ENCODE measurements around the gene FBLN7.
A peak's percentile ranks its signal among the peaks of the same experiment; 100 is the strongest.
"Not testable (repeated sequence)": the region's sequence is repeated elsewhere in the genome, so short reads cannot be mapped to it uniquely, and the experiment has no call there.

Gene FBLN7

GRCh38 chr2:112138159-112139032, at the start of gene FBLN7:
Gene FBLN7, plus strand, starts transcription at chr2:112138385. Its CDS starts 271 bp downstream, at chr2:112138656.
- no peak for DNase-seq (ENCODE audit: low spot score)

DNA sequence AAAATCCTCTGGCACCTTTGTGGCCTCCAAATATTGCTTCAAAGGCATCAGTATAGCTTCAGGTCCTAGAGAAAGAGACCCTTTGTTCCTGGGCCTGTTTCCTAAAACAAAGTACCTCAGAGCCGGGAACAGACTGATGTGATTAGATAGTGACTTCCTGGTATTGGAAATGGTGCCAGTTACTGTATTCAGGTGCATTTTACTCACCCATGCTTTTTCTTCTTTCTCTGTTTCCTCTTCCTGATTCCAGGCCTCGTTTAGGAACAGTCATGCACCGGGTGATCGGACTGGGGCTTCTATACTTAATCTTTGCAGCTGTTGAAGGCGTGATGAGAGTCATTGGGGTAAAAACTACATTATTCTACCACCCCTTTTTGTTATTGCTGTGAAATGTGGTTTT, 48.8 kb upstream of the FBLN7 start:
- DNase-seq (ENCODE audit: low spot score) = no peak

- no peak for DNase-seq (ENCODE audit: low spot score)
Observed at GRCh38 chr2:112092286-112093041, 45.7 kb upstream of the FBLN7 start.

GRCh38 chr2:112093216-112093615, 45.0 kb upstream of the FBLN7 start:
- no peak for DNase-seq (ENCODE audit: low spot score)

GRCh38 chr2:112095681-112096080, 42.5 kb upstream of the FBLN7 start:
- no peak for DNase-seq (ENCODE audit: low spot score)

- no peak for DNase-seq (ENCODE audit: low spot score)
Observed at GRCh38 chr2:112096098-112096497, 42.1 kb upstream of the FBLN7 start.

DNA sequence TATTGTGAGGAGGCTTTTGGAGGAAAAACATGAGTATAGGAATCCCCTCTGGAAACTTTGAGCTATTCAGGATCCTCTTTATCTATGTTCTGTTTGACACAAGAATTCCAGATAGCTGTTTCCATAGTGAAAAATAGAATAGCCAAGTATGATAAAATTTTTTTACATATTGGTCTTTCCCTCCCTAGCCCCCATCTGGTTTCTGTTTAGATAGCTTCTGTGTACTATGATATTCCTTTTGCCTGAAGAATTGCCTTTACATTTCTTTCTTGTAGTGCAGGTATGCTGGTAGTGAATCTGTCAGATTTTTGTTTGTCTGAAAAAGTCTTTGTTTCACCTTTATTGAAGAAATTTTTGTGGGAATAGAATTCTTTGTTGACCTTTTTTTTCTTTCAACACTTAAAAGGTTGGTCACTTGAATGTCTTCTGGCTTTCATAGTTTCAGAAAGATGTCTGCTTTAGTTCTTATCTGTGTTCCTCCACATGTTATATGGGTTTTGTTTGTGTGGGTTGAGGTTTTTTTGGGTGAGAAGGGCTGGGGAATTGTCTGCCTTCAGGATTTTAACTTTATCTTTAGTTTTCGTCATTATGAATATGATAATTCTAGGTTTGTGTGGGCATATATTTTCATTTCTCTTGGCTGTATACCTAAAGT, 29.9 kb upstream of the FBLN7 start:
- no peak for DNase-seq (ENCODE audit: low spot score)

- DNase-seq (ENCODE audit: low spot score) = no peak
Observed at GRCh38 chr2:112109278-112109677, 28.9 kb upstream of the FBLN7 start.

- DNase-seq (ENCODE audit: low spot score) = no peak
Observed at GRCh38 chr2:112110966-112111365, 27.2 kb upstream of the FBLN7 start.

GRCh38 chr2:112113354-112113753, 24.8 kb upstream of the FBLN7 start:
- DNase-seq (ENCODE audit: low spot score) = not testable (repeated sequence)

DNA sequence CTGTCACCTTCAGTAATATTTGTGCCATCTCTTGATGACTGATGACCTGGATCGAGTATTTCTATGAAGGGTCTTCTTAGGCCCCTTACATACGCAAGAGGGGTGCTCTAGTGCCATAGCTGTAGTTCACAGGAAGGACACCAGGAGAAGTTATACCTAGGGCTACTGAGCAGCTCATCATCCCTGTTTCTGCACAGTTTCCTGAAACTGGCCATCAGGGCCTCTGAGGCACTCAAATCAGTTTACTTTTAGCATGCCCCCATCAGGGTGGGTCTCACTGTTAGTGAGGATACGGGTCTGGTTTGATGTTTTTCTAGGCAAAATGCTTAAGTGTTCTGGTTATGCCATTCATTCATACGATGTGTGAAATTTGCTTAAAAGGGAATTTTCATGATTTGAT, 20.0 kb upstream of the FBLN7 start:
- DNase-seq (ENCODE audit: low spot score) = no peak

GRCh38 chr2:112121682-112122254, 16.4 kb upstream of the FBLN7 start:
- peak; percentile 51 for DNase-seq (ENCODE audit: low spot score)

DNA sequence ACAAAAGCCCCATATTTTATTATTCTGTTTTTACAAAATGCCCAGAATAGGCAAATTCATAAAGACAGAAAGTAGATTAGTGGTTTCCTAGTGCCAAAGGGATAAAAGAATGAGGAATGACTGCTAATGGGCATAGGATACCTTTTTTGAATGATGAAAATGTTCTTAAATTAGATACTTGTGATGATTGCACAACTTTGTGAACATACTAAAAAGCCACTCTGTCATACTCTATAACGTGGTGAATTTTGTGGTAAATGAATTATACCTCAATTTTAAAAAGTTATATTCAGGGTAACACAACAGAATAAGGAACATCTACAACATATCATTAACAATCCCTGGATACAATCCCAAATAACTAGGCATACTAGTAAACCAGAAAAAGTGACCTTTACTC, 9.1 kb upstream of the FBLN7 start:
- DNase-seq (ENCODE audit: low spot score) = no peak

GRCh38 chr2:112133344-112133743, 4.8 kb upstream of the FBLN7 start:
- no peak for DNase-seq (ENCODE audit: low spot score)

DNA sequence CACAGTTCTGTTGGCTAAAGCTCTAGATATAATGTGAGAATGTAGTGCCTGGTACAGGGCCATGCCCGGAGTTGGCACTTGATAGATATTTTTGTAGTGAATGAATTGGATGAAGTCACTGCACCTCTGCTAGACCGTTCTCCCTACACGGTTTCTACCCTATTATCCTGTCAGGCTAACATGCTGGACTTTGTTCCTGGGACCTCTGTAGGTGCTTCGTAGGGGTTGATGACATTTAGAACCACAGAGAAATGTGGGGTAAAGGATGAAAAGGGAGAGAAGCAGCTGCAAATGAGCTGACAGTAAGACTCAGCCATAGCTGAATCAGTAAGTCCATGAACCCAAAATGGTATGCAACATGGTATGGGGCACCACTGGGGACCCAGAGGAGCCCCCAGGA, 4.1 kb upstream of the FBLN7 start:
- DNase-seq (ENCODE audit: low spot score) = no peak

DNA sequence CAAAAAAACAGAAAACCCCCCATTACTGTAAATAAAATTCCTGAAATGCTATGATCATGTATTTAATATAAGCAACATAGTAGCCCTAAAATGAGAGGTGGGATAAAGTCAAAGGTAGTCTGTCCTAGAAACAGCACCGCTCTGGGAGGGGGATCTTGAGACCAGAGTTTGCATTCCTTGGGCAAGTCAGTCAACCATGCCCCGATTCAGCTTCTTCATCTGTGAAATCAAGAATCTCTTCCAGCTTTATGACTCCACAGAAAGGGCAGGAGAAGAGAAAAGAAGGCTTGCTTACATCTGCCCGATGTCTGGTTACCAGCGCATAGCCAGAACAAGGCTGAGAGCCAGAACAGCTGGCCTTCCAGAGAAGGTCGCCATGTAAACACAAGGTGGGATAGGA, 2.1 kb upstream of the FBLN7 start:
- no peak for DNase-seq (ENCODE audit: low spot score)

GRCh38 chr2:112137516-112138158, 548 bp upstream of the FBLN7 start:
- DNase-seq (ENCODE audit: low spot score) = no peak

GRCh38 chr2:112139033-112139614, 939 bp downstream of the FBLN7 start:
- not testable (repeated sequence) for DNase-seq (ENCODE audit: low spot score)

DNA sequence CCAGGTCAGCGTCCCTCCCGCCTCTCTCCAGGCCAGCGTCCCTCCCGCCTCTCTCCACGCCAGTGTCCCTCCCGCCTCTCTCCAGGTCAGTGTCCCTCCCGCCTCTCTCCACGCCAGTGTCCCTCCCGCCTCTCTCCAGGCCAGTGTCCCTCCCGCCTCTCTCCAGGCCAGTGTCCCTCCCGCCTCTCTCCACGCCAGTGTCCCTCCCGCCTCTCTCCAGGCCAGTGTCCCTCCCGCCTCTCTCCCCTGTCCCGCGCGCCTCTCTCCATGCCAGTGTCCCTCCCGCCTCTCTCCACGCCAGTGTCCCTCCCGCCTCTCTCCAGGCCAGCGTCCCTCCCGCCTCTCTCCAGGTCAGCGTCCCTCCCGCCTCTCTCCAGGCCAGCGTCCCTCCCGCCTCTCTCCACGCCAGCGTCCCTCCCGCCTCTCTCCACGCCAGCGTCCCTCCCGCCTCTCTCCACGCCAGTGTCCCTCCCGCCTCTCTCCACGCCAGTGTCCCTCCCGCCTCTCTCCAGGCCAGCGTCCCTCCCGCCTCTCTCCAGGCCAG, 1.5 kb downstream of the FBLN7 start:
- not testable (repeated sequence) for DNase-seq (ENCODE audit: low spot score)

- DNase-seq (ENCODE audit: low spot score) = no peak
Observed at GRCh38 chr2:112140205-112140802, 2.1 kb downstream of the FBLN7 start.
